A673 (cell line): ENCODE data around the gene CCM2L.

ENCODE experiments used
- CTCF ChIP-seq: fragments of 300-800, 200-600 bp; sonication (generic); conservative IDR thresholded peaks from 2 replicates; pipeline ENCODE4 v1.5.1; 2017; ENCODE audit warnings: low read depth, mild to moderate bottlenecking, antibody characterized with exemption, low read length, moderate library complexity, mixed read lengths
- EZH2 ChIP-seq: fragments of 200-600 bp; sonication (generic); IDR thresholded peaks from 2 replicates; pipeline ENCODE4 v1.6.1; 2017; ENCODE audit warnings: borderline replicate concordance, low read depth, mild to moderate bottlenecking, mixed read lengths, antibody characterized with exemption, low read length; ENCODE audit not compliant: poor library complexity, severe bottlenecking

- TF ChIP-seq CTCF: no peak
- no peak for TF ChIP-seq EZH2
Observed at GRCh38 chr20:32045999-32046398, 35.8 kb downstream of the CCM2L start.
